Head of caudate nucleus (tissue), 42 donors: ENCODE measurements around the gene CCDC71L.
A peak's percentile ranks its signal among the peaks of the same experiment; 100 is the strongest.

Experiments used
- DNase-seq, 42 donors: peaks; one replicate each; pipeline versions ENCODE4 v3.0.0 to v3.0.0-alpha.2; 2020 to 2021; ENCODE audit warnings: mixed read lengths in 7 of 42
- intact Hi-C: fragments of 100-400 bp; cut with DNase I; formaldehyde crosslinking; loops from one replicate; pipeline ENCODE4 v1.15.0; 2022

The CCDC71L gene

DNA sequence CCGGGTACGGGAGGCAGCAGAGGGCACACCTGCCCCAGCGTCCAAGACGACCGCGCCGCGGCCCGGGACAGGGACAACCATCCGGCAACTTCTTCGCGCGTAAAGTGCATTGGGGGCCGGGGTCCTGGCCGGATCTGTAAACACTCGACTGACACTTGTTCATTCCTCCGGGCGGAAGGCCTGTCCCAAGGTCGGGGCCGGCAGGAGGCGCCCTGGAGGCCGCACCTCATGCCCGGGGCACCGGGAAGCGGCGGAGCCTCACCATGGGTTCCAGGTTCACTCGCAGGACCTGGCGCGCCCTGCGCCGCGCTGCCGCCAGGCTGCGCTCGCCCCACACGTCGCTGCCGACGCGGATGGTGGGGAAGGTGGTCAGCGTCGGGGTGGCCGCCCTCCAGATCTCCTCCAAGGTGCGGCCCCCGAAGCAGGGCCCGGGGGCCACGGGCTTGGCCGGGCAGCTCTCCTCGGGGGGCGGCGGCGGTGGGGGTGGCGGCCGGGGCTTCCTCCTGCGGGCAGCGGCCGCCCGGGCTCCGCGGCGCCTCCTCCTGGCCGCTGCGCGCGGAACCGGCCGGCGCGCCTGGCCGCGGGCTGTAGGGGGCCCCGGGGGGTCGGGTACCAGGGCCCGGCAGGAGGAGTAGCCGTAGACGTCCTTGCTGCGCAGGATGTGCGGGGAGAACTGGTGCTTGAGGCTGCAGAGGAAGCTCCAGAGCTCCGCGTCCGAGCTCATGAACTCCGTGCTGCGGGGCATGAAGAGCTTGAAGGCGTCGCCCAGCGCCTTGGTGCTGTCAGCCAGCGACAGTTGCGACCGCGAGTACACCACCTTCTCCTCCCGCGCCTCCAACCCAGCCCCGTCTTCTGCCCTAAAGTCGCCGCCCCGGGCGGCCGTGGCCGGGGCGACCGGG is 746 bp downstream of the CCDC71L start:
- intact Hi-C loops = loop anchor here (10.0 kb wide), 1 partner anchor 65 kb away; no protein-coding TSS in a partner anchor
- peak; percentile 7 to 77 (median 52) for DNase-seq

DNA sequence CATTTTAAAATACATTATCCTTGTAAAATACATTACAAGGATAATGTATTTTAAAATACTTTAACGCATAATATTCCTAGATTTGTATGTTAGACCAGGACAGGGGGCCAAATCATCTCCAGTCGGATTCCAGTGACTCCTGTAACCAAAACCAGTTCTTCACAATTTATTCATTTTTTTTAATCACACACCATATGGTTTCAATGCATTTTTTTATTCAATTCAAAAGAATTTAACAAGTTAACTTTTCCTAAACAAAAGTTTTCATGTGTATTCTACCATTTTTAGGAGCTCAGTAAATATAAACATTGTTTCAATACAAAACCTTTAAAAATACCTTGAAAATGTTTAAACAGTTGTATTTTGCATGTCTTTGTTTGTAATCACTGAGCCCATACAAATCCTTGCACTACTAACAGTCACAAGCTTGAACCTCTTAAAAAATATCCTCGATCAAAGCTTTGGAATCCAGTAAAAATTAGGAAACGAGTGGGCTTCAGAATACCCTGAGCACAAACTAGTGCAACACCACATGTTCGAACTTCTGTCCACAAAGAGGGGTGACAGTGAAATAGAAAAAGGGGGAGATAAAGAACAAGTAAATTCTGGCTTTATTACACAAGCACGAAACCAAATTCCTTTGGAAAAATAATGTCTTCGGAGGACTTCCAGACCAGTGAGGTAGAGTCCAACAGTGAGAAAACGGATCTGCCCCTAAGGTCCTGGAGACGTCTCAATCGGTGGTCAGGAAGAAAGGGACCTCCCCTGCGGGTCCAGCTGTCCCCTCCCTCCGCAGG is 1.6 kb downstream of the CCDC71L start:
- intact Hi-C loops = loop anchor here (10.0 kb wide), 1 partner anchor 65 kb away; no protein-coding TSS in a partner anchor
- DNase-seq = no peak

- no peak for DNase-seq
- intact Hi-C loops = loop anchor here (10.0 kb wide), 1 partner anchor 64 kb away; no protein-coding TSS in a partner anchor
Measured at GRCh38 chr7:106658316-106659165, 2.4 kb downstream of the CCDC71L start.

- intact Hi-C loops = loop anchor here (10.0 kb wide), 1 partner anchor 63 kb away; no protein-coding TSS in a partner anchor
- no peak for DNase-seq
Measured at GRCh38 chr7:106657085-106657991, 3.6 kb downstream of the CCDC71L start.

GRCh38 chr7:106655703-106656498 is 5.1 kb downstream of the CCDC71L start:
- intact Hi-C loops = loop anchor here (10.0 kb wide), 1 partner anchor 61 kb away; no protein-coding TSS in a partner anchor
- DNase-seq = peak in 1 of 42 donors; percentile 14

- intact Hi-C loops = loop anchor here (10.0 kb wide), 1 partner anchor 59 kb away; no protein-coding TSS in a partner anchor
- no peak for DNase-seq
Measured at GRCh38 chr7:106653488-106653887, 7.5 kb downstream of the CCDC71L start.

DNA sequence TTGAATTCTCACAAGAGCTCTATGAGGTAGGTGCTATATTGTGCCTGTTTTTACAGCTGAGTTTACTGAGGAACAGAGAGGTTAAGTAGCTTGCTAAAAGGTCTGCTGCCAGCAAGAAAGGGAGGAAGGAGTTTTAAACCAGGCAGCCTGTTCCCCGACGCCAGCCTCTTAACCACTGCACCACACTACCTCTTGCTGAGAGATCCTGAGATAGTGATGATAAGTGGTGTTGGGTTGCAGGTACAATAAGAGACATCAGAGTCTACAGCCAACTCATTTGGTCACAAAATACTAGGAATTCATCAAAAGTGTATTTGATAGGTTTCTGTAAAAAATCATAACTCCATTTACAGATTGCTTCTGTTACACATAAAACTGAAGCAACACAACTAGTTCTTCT is 8.0 kb downstream of the CCDC71L start:
- no peak for DNase-seq
- intact Hi-C loops = loop anchor here (10.0 kb wide), 1 partner anchor 58 kb away; no protein-coding TSS in a partner anchor

GRCh38 chr7:106652092-106652491 is 8.9 kb downstream of the CCDC71L start:
- DNase-seq = no peak
- intact Hi-C loops = loop anchor here (10.0 kb wide), 1 partner anchor 57 kb away; no protein-coding TSS in a partner anchor

DNA sequence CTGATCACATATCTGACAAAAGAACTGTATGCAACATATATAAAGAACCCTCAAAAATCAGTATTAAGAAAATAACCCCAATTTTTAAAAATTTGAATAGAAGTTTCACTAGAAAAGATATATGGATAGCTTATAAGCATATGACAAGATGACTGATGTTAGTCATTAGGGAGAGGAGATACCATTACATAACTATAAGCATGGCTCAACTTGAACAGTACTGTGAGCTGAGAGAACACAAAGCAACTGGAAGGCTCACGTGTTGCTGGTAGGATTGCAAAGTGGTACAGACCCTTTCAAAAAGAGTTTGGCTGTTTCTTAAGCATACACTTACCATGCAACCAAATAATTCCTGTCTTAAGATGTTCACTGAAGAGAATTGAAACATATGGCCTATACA is 14.7 kb downstream of the CCDC71L start:
- no peak for DNase-seq
- intact Hi-C loops = no loop called here

DNA sequence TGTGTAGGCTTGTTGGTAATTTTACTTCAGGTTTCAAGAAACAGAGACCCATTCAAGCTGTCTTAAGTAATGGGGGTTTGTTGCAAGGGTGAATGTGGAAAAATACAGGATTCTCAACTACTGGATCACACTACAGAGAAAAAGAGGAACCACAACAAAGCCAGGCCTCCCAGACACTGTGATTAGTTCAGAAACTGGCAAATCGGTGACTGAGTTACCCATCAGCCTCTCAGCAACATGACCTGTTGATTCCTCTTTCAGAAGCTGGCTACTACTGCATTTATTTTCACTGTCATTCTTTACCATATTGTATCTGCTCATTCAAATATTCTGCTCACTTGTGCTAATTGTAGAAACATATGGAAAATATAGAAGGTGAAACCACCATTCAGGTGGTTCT is 16.0 kb downstream of the CCDC71L start:
- DNase-seq = peak in 6 of 42 donors; percentile 3 to 42 (median 13)
- intact Hi-C loops = no loop called here

DNA sequence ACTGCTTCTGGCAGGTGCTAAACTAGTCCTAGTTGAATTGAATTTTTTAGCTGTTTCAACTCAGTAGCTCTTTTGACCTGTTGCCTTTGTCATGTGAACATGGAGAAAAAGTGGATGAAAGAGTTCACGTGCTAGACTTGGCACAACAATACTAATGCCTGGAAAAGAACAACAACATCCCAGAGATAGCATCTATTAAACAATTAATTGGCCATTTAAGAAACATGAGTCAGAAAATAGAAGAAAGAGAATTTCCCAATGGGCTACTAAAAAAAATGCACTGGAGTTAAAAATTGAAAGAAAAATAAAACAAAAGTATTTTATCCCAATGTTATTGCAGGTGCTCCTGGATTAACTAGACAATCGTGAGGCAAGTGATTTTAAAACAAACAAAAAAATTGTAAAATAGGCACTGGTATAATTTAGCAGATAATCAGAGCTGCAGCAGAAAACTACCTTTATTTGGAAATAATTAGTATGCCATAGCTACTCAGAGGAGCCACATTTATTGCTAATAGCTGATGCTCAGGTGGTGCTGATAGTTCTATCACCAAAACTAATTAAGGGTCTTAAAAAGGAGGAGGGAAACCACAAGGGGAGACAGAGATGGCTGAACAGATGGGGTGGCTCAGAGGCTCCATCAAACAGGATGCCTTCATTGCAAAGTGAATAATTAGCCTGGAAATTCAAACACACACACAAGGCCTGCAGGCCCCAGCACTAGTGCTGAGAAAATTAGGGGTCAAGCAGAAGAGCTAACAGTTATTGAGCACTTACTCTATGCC is 17.6 kb downstream of the CCDC71L start:
- no peak for DNase-seq
- intact Hi-C loops = no loop called here

- DNase-seq = no peak
- intact Hi-C loops = no loop called here
Measured at GRCh38 chr7:106641416-106641815, 19.5 kb downstream of the CCDC71L start.

GRCh38 chr7:106640368-106641141 is 20.4 kb downstream of the CCDC71L start:
- intact Hi-C loops = no loop called here
- DNase-seq = no peak

GRCh38 chr7:106639476-106640334 is 21.3 kb downstream of the CCDC71L start:
- intact Hi-C loops = no loop called here
- no peak for DNase-seq
